SK-N-SH (cell line): Measurements from ENCODE around the gene PEG3. TPM values are rescaled to one million over a fixed set of nuclear protein-coding genes. Genes with fewer than 3 reads are reported as not detected.

ENCODE experiments used
- CTCF ChIA-PET: fragments of 300-600, 350-600 bp; formaldehyde crosslinking; extraction: SDS; loops from one replicate; lab custom pipeline; 2021; lab: Yijun Ruan, JAX
- POLR2A ChIA-PET: fragments of 350-600 bp; sonication (Branson Sonifier 250); formaldehyde crosslinking; extraction: SDS; loops from one replicate; lab custom pipeline; 2020; ENCODE audit warnings: antibody characterized with exemption, inconsistent platforms; lab: Yijun Ruan, JAX
- DNase-seq: peaks from one replicate; pipeline ENCODE4 v3.0.0; 2012
- H2AFZ ChIP-seq: fragments of 200-600 bp; sonication (generic); 2 replicates; pipeline ENCODE4 v1.8.1; 2016; ENCODE audit warnings: antibody characterized with exemption, mild to moderate bottlenecking, low read depth
- H3F3A ChIP-seq: fragments of 200-600 bp; sonication (generic); replicated peaks from 2 replicates; pipeline ENCODE3; 2016; ENCODE audit warnings: antibody characterized with exemption, mild to moderate bottlenecking; ENCODE audit not compliant: insufficient read depth
- H3K27ac ChIP-seq, 2 experiments: fragments of 200-500 bp in 1 of 2; fragments of 200-600 bp in 1 of 2; sonication (Bioruptor generic) in 1 of 2; sonication (generic), shearing (Covaris generic) in 1 of 2; 2 replicates each; pipeline versions ENCODE4 v1.5.1 to v1.6.1; 2014 to 2016; ENCODE audit warnings: low read depth in 2 of 2, inconsistent platforms in 1 of 2, low read length in 1 of 2, mild to moderate bottlenecking in 1 of 2, mixed read lengths in 1 of 2
- H3K27me3 ChIP-seq: fragments of 200-600 bp; sonication (generic), shearing (Covaris generic); 2 replicates; pipeline ENCODE4 v1.6.1; 2016; ENCODE audit warnings: mixed run types; ENCODE audit not compliant: insufficient read depth
- H3K36me3 ChIP-seq, 2 experiments: fragments of 200-500 bp in 1 of 2; fragments of 200-600 bp in 1 of 2; sonication (Bioruptor generic) in 1 of 2; sonication (generic) in 1 of 2; replicated peaks in 1 of 2; 2 replicates each; pipeline versions ENCODE3 to v1.5.1; 2014 to 2016; ENCODE audit warnings: low read length in 1 of 2, mild to moderate bottlenecking in 1 of 2; ENCODE audit not compliant: insufficient read depth in 2 of 2, control insufficient read depth in 1 of 2
- H3K4me1 ChIP-seq, 2 experiments: fragments of 200-500 bp in 1 of 2; fragments of 200-600 bp in 1 of 2; sonication (Bioruptor generic) in 1 of 2; sonication (generic), shearing (Covaris generic) in 1 of 2; 2 replicates each; pipeline versions ENCODE4 v1.5.1 to v1.6.1; 2014 to 2016; ENCODE audit warnings: low read depth in 1 of 2, low read length in 1 of 2, mixed run types in 1 of 2; ENCODE audit not compliant: insufficient read depth in 2 of 2, control insufficient read depth in 1 of 2
- H3K4me2 ChIP-seq: fragments of 200-600 bp; sonication (generic), shearing (Covaris generic); 2 replicates; pipeline ENCODE4 v1.6.1; 2017; ENCODE audit warnings: mixed run types
- H3K4me3 ChIP-seq, 2 experiments: fragments of 200-500 bp in 1 of 2; fragments of 200-600 bp in 1 of 2; sonication (Bioruptor generic) in 1 of 2; sonication (generic), shearing (Covaris generic) in 1 of 2; 2 replicates each; pipeline versions ENCODE4 v1.5.1 to v1.8.1; 2014 to 2016; ENCODE audit warnings: low read depth in 2 of 2, inconsistent platforms in 1 of 2, low read length in 1 of 2, mild to moderate bottlenecking in 1 of 2, mixed read lengths in 1 of 2, moderate library complexity in 1 of 2
- H3K79me2 ChIP-seq: fragments of 200-600 bp; sonication (generic); 2 replicates; pipeline ENCODE4 v1.8.1; 2017; ENCODE audit warnings: mild to moderate bottlenecking; ENCODE audit not compliant: insufficient read depth
- H3K9ac ChIP-seq: fragments of 200-600 bp; sonication (generic); 2 replicates; pipeline ENCODE4 v1.6.1; 2017; ENCODE audit warnings: mixed run types
- H3K9me2 ChIP-seq: fragments of 200-600 bp; sonication (generic); 2 replicates; pipeline ENCODE4 v1.6.1; 2017; ENCODE audit warnings: mixed run types
- H3K9me3 ChIP-seq: fragments of 200-600 bp; sonication (generic); 2 replicates; pipeline ENCODE4 v1.6.1; 2017; ENCODE audit warnings: mixed run types, mild to moderate bottlenecking, moderate library complexity
- H4K20me1 ChIP-seq: fragments of 200-600 bp; sonication (generic); 2 replicates; pipeline ENCODE4 v1.6.1; 2017; ENCODE audit warnings: mild to moderate bottlenecking, mixed run types; ENCODE audit not compliant: insufficient read depth
- CHD2 ChIP-seq: fragments of 150-350 bp; IDR thresholded peaks from 2 replicates; pipeline ENCODE4 v1.6.1; 2018; ENCODE audit warnings: low read length; ENCODE audit not compliant: partially characterized antibody
- ELF1 ChIP-seq: IDR thresholded peaks from 2 replicates; pipeline ENCODE4 v1.4.0; 2012
- EZH2phosphoT487 ChIP-seq: fragments of 200-600 bp; sonication (generic); IDR thresholded peaks from 2 replicates; pipeline ENCODE4 v1.6.1; 2017; ENCODE audit warnings: low read depth, mixed run types, mild to moderate bottlenecking, antibody characterized with exemption, moderate library complexity, borderline replicate concordance
- FOSL2 ChIP-seq: IDR thresholded peaks from 2 replicates; pipeline ENCODE4 v1.4.0; 2012; ENCODE audit warnings: low read depth, mild to moderate bottlenecking, moderate library complexity, borderline replicate concordance
- FOXM1 ChIP-seq: IDR thresholded peaks from 2 replicates; pipeline ENCODE4 v1.4.0; 2012; ENCODE audit warnings: low read depth, mild to moderate bottlenecking
- GATA2 ChIP-seq: sonication (generic); formaldehyde crosslinking; IDR thresholded peaks from 2 replicates; pipeline ENCODE4 v1.5.0; 2020; ENCODE audit warnings: mild to moderate bottlenecking, missing genetic modification reagents
- IRF3 ChIP-seq: fragments of 150-350 bp; IDR thresholded peaks from 2 replicates; pipeline ENCODE4 v1.6.1; 2016; ENCODE audit warnings: mild to moderate bottlenecking, low read depth, low read length
- JUND ChIP-seq: IDR thresholded peaks from 2 replicates; pipeline ENCODE4 v1.4.0; 2012
- MEF2A ChIP-seq: IDR thresholded peaks from 2 replicates; pipeline ENCODE4 v1.4.0; 2012; ENCODE audit warnings: low read depth, borderline replicate concordance
- MXI1 ChIP-seq: IDR thresholded peaks from 2 replicates; pipeline ENCODE4 v1.6.1; 2012; ENCODE audit warnings: mild to moderate bottlenecking, low read depth, low read length, improper control_type of control experiment
- NFIC ChIP-seq: IDR thresholded peaks from 2 replicates; pipeline ENCODE4 v1.4.0; 2012; ENCODE audit warnings: borderline replicate concordance
- NRF1 ChIP-seq: IDR thresholded peaks from 2 replicates; pipeline ENCODE4 v1.6.1; 2012; ENCODE audit warnings: low read depth, mild to moderate bottlenecking, low read length
- RAD21 ChIP-seq: IDR thresholded peaks from 2 replicates; pipeline ENCODE4 v1.6.1; 2012; ENCODE audit warnings: mild to moderate bottlenecking, low read length
- REST ChIP-seq: IDR thresholded peaks from 2 replicates; pipeline ENCODE4 v1.6.1; 2012; ENCODE audit warnings: mild to moderate bottlenecking, low read depth, low read length, moderate library complexity
- RXRA ChIP-seq: IDR thresholded peaks from 2 replicates; pipeline ENCODE4 v1.4.0; 2012; ENCODE audit warnings: low read depth, mild to moderate bottlenecking, borderline replicate concordance
- SIN3A ChIP-seq: IDR thresholded peaks from 2 replicates; pipeline ENCODE4 v1.6.1; 2012; ENCODE audit warnings: low read depth, mild to moderate bottlenecking, low read length, moderate library complexity, borderline replicate concordance
- SMC3 ChIP-seq: IDR thresholded peaks from 2 replicates; pipeline ENCODE4 v1.6.1; 2012; ENCODE audit warnings: low read depth, low read length, improper control_type of control experiment
- TAF1 ChIP-seq: IDR thresholded peaks from 2 replicates; pipeline ENCODE4 v1.6.1; 2012; ENCODE audit warnings: low read depth, mild to moderate bottlenecking, low read length, moderate library complexity, borderline replicate concordance
- TCF12 ChIP-seq: IDR thresholded peaks from 2 replicates; pipeline ENCODE4 v1.4.0; 2012
- TEAD4 ChIP-seq: IDR thresholded peaks from 2 replicates; pipeline ENCODE4 v1.4.0; 2012; ENCODE audit warnings: mild to moderate bottlenecking, borderline replicate concordance; ENCODE audit not compliant: insufficient read depth
- USF1 ChIP-seq: IDR thresholded peaks from 2 replicates; pipeline ENCODE4 v1.4.0; 2012; ENCODE audit warnings: low read depth, borderline replicate concordance
- YY1 ChIP-seq: IDR thresholded peaks from 2 replicates; pipeline ENCODE4 v1.4.0; 2012; ENCODE audit warnings: low read depth, mild to moderate bottlenecking
- ZBTB33 ChIP-seq: IDR thresholded peaks from 2 replicates; pipeline ENCODE4 v1.4.0; 2012; ENCODE audit warnings: low read depth, borderline replicate concordance
- WGBS: methylation state at CpG from one replicate; pipeline ENCODE4 v1.1.6; 2017; ENCODE audit warnings: low lambda C conversion rate; 5-methylcytosine and 5-hydroxymethylcytosine counted together
- polyA plus RNA-seq, 3 experiments: library from polyadenylated mRNA; depleted of rRNA; stranded (reverse); fragments of >200 nt; gene quantifications; 2 replicates each; pipeline ENCODE4 v1.2.3, GENCODE V29; 2012

The PEG3 gene
- polyA plus RNA-seq, 1 of the 3 experiments (the other 2 are of a cell fraction) = 0.12 TPM

GRCh38 chr19:56829596-56829995 lies 10.9 kb downstream of the PEG3 start:
- no peaks in the 10 kb centered on the region for H3K9me3 ChIP-seq
- no peaks in the 10 kb centered on the region for H3K79me2 ChIP-seq
- CTCF ChIA-PET = interaction anchor here (1.5 kb wide), 1 partner anchor 103 kb away, joined by 3 read pairs; no protein-coding TSS in a partner anchor
- H3K9me2 ChIP-seq = no peaks in the 10 kb centered on the region
- 26% methylated on average over 5 of the region's 6 CpGs for WGBS
- no peaks in the 10 kb centered on the region for H3K27me3 ChIP-seq
- no peaks in the 10 kb centered on the region for H4K20me1 ChIP-seq
- no peak overlapping the region for H3K4me2 ChIP-seq
- TF ChIP-seq RXRA (no peak), NRF1 (no peak), NFIC (no peak), TAF1 (no peak), GATA2 (CRISPR knock-in tag) (no peak), IRF3 (no peak), ZBTB33 (no peak), MXI1 (no peak), SMC3 (no peak)
- DNase-seq = no peak
- H3F3A ChIP-seq = no peaks in the 10 kb centered on the region
- POLR2A ChIA-PET = no interaction called here
- no peak overlapping the region for H2AFZ ChIP-seq
- H3K4me1 ChIP-seq = no peaks in the 10 kb centered on the region
- no peak overlapping the region for H3K4me3 ChIP-seq
- no peaks in the 10 kb centered on the region for H3K36me3 ChIP-seq
- H3K27ac ChIP-seq = no peak overlapping the region
- no peak overlapping the region for H3K9ac ChIP-seq

GRCh38 chr19:56827708-56828107 lies 12.8 kb downstream of the PEG3 start:
- Histone ChIP-seq H3K4me1 (no peaks in the 10 kb centered on the region), H3K4me3 (no peak overlapping the region), H4K20me1 (no peaks in the 10 kb centered on the region), H3K79me2 (no peaks in the 10 kb centered on the region), H3K9ac (no peak overlapping the region), H3K27me3 (no peaks in the 10 kb centered on the region), H3K4me2 (no peak overlapping the region), H3K27ac (no peak overlapping the region), H2AFZ (no peak overlapping the region), H3K9me3 (no peaks in the 10 kb centered on the region), H3K36me3 (no peaks in the 10 kb centered on the region), H3F3A (no peaks in the 10 kb centered on the region), H3K9me2 (no peaks in the 10 kb centered on the region)
- POLR2A ChIA-PET = no interaction called here
- 6% methylated on average over 2 of the region's 2 CpGs for WGBS
- CTCF ChIA-PET = interaction anchor here (1.5 kb wide), 1 partner anchor 10 kb away, joined by 6 read pairs; no protein-coding TSS in a partner anchor
- no peak for DNase-seq
- TF ChIP-seq ELF1 = no peak
- no peak for TF ChIP-seq FOSL2
- TF ChIP-seq TEAD4 = no peak
- no peak for TF ChIP-seq FOXM1
- TF ChIP-seq YY1 = no peak
- TF ChIP-seq EZH2phosphoT487 = no peak
- no peak for TF ChIP-seq USF1
- TF ChIP-seq MEF2A = no peak
- no peak for TF ChIP-seq JUND
- no peak for TF ChIP-seq TCF12
- no peak for TF ChIP-seq NRF1
- TF ChIP-seq REST = no peak
- TF ChIP-seq RAD21 = no peak
- TF ChIP-seq SIN3A = no peak
- TF ChIP-seq CHD2 = no peak
